IgD-negative memory B cell (primary cell): ENCODE measurements around the gene KAZALD1. TPM values are rescaled to one million over a fixed set of nuclear protein-coding genes. Genes with fewer than 3 reads are reported as not detected.

Experiments
- H3K27ac Mint-ChIP-seq, 3 donors: one replicate each; pipeline ENCODE4 v1.8.0; 2020 to 2022; ENCODE audit warnings: mild to moderate bottlenecking in 3 of 3, mixed read lengths in 3 of 3, moderate library complexity in 1 of 3
- H3K27me3 Mint-ChIP-seq: one replicate; pipeline ENCODE4 v1.8.0; 2021; ENCODE audit warnings: mixed read lengths
- H3K36me3 Mint-ChIP-seq: one replicate; pipeline ENCODE4 v1.8.0; 2020; ENCODE audit warnings: mild to moderate bottlenecking, mixed read lengths
- H3K4me1 Mint-ChIP-seq, 3 donors: one replicate each; pipeline ENCODE4 v1.8.0; 2020 to 2022; ENCODE audit warnings: mixed read lengths in 3 of 3, mild to moderate bottlenecking in 1 of 3
- H3K4me3 Mint-ChIP-seq, 4 donors: one replicate each; pipeline ENCODE4 v1.8.0; 2020 to 2022; ENCODE audit warnings: mild to moderate bottlenecking in 4 of 4, mixed read lengths in 4 of 4, moderate library complexity in 3 of 4
- H3K9me3 Mint-ChIP-seq, 3 donors: one replicate each; pipeline ENCODE4 v1.8.0; 2020 to 2021; ENCODE audit warnings: mixed read lengths in 3 of 3, mild to moderate bottlenecking in 1 of 3
- polyA plus RNA-seq: library from polyadenylated mRNA; unstranded; fragments of 300-500 nt; fragmentation: Illumina TruSeq; gene quantifications from one replicate; pipeline ENCODE4 v1.2.3, GENCODE V29; 2021

The KAZALD1 gene
- polyA plus RNA-seq, 1 donor from 2014 or later, result not detected

DNA sequence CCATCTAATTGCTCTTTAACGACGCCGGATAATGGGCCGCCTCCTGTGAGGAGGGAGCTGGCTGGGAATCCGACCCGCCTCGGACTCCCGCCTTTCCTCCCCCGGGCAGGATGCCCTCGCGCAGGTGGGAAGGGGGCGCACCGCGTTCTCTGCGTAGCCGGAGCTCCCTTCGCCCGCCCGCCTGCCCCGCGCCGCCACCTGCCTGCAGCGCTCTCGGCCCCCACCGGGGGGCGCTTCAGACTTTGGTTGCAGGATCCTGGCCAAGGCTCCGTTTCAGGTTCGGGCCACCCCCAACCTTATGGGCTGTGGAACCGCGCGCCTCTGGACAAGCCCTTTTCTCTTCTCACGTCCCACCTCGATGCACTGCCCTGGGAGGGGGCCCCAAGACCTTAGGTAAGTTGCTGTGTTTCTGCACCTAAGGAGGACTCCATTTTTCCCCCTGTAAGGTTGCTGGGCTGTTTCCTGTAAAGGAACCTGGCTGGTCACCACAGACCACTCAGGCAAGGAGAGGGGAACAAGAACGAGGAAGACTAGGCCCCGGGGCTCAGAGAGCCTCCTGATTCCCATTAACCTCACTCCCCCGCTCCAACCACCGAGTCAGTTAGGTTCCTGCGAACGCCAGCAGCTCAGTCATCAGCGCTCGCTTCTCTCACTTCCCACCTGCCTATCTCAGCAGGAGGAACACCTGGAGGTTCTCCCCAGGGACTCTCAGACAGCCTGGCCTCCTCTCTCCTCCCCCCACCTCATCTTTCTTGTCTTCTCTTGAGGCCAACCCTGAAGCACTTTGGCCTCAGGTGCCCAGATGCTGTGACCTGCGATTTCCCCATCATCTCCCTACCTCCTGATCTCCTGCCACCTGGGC is 11.3 kb upstream of the KAZALD1 start:
- Mint-ChIP-seq H3K4me3 (peak overlapping the region in 2 of 4 donors; percentile 29 to 63), H3K4me1 (peaks cover 0 to 6% (median 3%) of the 10 kb centered on the region in 3 donors), H3K36me3 (no peaks in the 10 kb centered on the region), H3K27me3 (peaks cover 30% of the 10 kb centered on the region), H3K27ac (no peak overlapping the region), H3K9me3 (no peaks in the 10 kb centered on the region)

DNA sequence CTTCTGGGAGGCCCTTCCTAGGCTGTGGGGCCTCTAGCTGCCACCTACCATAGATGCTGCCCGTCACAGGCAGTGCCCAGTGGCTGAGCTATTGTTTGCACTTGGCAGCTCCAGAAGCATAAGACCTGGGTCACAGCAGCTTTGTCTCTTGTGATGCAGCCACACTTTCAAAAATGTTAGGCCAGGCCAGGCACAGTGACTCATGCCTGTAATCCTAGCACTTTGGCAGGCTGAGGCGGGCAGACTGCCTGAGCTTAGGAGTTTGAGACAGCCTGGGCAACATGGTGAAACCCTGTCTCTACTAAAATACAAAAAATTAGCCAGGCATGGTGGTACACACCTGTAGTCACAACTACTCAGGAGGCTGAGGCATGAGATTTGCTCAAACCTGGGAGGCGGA is 9.5 kb upstream of the KAZALD1 start:
- no peaks in the 10 kb centered on the region for H3K36me3 Mint-ChIP-seq

DNA sequence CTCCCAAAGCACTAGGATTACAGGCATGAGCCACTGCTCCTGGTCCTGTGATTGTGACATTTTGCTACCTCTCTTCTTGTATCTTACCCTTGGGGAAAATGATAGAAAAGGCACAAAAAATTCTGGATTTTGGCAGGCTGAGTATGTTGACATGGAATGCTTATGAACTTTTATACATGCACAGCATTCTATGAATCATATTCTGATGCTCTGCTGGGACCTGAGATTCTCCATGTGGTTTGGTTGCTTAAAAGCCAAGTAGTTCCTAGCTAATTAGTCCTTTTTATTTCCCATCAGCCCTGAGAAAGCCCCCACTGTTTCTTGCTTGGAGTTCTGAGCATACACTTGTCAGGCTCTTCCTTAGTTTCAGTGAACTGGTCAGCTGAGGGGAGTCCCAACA is 8.3 kb upstream of the KAZALD1 start:
- H3K27ac Mint-ChIP-seq, result no peak overlapping the region
- H3K4me1 Mint-ChIP-seq, result peaks cover 0 to 6% (median 3%) of the 10 kb centered on the region in 3 donors
- peaks cover 19% of the 10 kb centered on the region for H3K27me3 Mint-ChIP-seq
- H3K4me3 Mint-ChIP-seq, result no peak overlapping the region
- no peaks in the 10 kb centered on the region for H3K36me3 Mint-ChIP-seq
- H3K9me3 Mint-ChIP-seq, result no peaks in the 10 kb centered on the region

More for the DNA sequence above, 9.5 kb upstream of the KAZALD1 start:
- Mint-ChIP-seq H3K4me3 (no peak overlapping the region), H3K9me3 (no peaks in the 10 kb centered on the region), H3K27ac (no peak overlapping the region), H3K4me1 (peaks cover 0 to 6% (median 3%) of the 10 kb centered on the region in 3 donors), H3K27me3 (peaks cover 26% of the 10 kb centered on the region)

DNA sequence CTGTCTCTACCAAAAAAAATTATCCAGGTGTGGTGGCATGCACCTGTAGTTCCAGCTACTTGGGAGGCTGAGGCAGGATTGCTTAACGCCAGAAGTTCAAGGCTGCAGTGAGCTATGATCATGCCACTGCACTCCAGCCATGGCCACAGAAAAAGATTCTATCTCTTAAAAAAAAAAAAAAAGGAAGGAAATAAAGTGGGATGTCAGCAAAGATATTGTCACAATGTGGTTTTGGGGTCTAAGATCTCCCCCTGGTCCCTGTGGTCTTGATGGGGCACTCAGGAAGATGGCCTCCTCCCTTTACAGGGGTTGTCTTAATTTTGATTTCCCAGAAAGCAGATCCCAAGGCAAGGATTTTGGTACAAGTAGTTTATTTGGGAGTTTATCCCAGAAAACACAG is 7.4 kb upstream of the KAZALD1 start:
- no peaks in the 10 kb centered on the region for H3K9me3 Mint-ChIP-seq
- no peak overlapping the region for H3K4me3 Mint-ChIP-seq
- peaks cover 0 to 6% (median 3%) of the 10 kb centered on the region in 3 donors for H3K4me1 Mint-ChIP-seq
- no peak overlapping the region for H3K27ac Mint-ChIP-seq
- peaks cover 11% of the 10 kb centered on the region for H3K27me3 Mint-ChIP-seq
- H3K36me3 Mint-ChIP-seq, result no peaks in the 10 kb centered on the region

DNA sequence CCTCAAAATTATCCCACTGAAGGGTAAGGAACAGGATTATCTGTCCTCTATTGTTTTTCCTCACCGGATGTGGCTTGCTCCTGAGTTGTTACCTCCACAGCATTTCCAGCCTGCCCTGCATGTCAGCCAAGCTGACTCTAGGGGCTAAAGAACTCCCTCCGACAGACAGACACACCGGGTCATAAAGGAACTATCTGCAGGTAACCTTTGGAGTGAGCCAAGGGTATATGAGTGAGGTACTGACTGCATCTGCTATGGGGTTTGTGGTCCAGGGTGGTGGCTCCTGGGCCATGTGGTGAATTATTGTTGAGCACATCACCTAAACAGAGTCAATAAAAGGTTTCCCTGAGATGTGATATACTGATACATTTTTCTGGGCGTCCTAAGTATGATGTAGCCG is 6.9 kb upstream of the KAZALD1 start:
- H3K4me3 Mint-ChIP-seq, result no peak overlapping the region
- H3K27ac Mint-ChIP-seq, result no peak overlapping the region
- no peaks in the 10 kb centered on the region for H3K36me3 Mint-ChIP-seq
- H3K9me3 Mint-ChIP-seq, result no peaks in the 10 kb centered on the region
- H3K4me1 Mint-ChIP-seq, result peaks cover 2 to 11% (median 5%) of the 10 kb centered on the region in 3 donors
- peaks cover 6% of the 10 kb centered on the region for H3K27me3 Mint-ChIP-seq

- Mint-ChIP-seq H3K36me3 (no peaks in the 10 kb centered on the region), H3K4me1 (peaks cover 5 to 12% (median 8%) of the 10 kb centered on the region in 3 donors), H3K27me3 (peaks cover 3% of the 10 kb centered on the region), H3K4me3 (no peak overlapping the region), H3K9me3 (no peaks in the 10 kb centered on the region), H3K27ac (no peak overlapping the region)
These were observed 6.4 kb upstream of the KAZALD1 start for GRCh38 chr10:101055411-101055810.

- Mint-ChIP-seq H3K9me3 (no peaks in the 10 kb centered on the region), H3K27me3 (no peaks in the 10 kb centered on the region), H3K4me3 (no peak overlapping the region), H3K27ac (no peak overlapping the region), H3K36me3 (no peaks in the 10 kb centered on the region), H3K4me1 (peaks cover 5 to 11% (median 7%) of the 10 kb centered on the region in 3 donors)
These were observed 5.2 kb upstream of the KAZALD1 start for GRCh38 chr10:101056365-101057151.

GRCh38 chr10:101060036-101060950 is 1.5 kb upstream of the KAZALD1 start:
- H3K4me1 Mint-ChIP-seq, result peaks cover 15 to 25% (median 17%) of the 10 kb centered on the region in 3 donors
- no peaks in the 10 kb centered on the region for H3K9me3 Mint-ChIP-seq
- H3K36me3 Mint-ChIP-seq, result no peaks in the 10 kb centered on the region
- peak overlapping the region; percentile 92 to 97 (median 96) for H3K27ac Mint-ChIP-seq
- H3K27me3 Mint-ChIP-seq, result peaks cover 11% of the 10 kb centered on the region
- H3K4me3 Mint-ChIP-seq, result peak overlapping the region; percentile 94 to 99 (median 98)

GRCh38 chr10:101060951-101061623 is 702 bp upstream of the KAZALD1 start:
- Mint-ChIP-seq H3K27me3 (peaks cover 13% of the 10 kb centered on the region), H3K27ac (peak overlapping the region; percentile 92 to 97 (median 96)), H3K4me1 (peaks cover 15 to 25% (median 22%) of the 10 kb centered on the region in 3 donors), H3K9me3 (no peaks in the 10 kb centered on the region), H3K4me3 (peak overlapping the region; percentile 96 to 99 (median 98)), H3K36me3 (no peaks in the 10 kb centered on the region)

- H3K4me1 Mint-ChIP-seq, result peaks cover 15 to 25% (median 24%) of the 10 kb centered on the region in 3 donors
- H3K4me3 Mint-ChIP-seq, result peak overlapping the region; percentile 52 to 96 (median 90)
- H3K9me3 Mint-ChIP-seq, result no peaks in the 10 kb centered on the region
- H3K27ac Mint-ChIP-seq, result peak overlapping the region in 2 of 3 donors; percentile 73 to 92
- H3K36me3 Mint-ChIP-seq, result no peaks in the 10 kb centered on the region
- H3K27me3 Mint-ChIP-seq, result peaks cover 18% of the 10 kb centered on the region
These were observed 652 bp downstream of the KAZALD1 start for GRCh38 chr10:101062232-101063049.

GRCh38 chr10:101063050-101063525 is 1.3 kb downstream of the KAZALD1 start:
- Mint-ChIP-seq H3K4me3 (peak overlapping the region in 3 of 4 donors; percentile 47 to 96 (median 49)), H3K27ac (no peak overlapping the region), H3K36me3 (no peaks in the 10 kb centered on the region), H3K9me3 (no peaks in the 10 kb centered on the region), H3K27me3 (peaks cover 19% of the 10 kb centered on the region), H3K4me1 (peaks cover 18 to 29% (median 26%) of the 10 kb centered on the region in 3 donors)

DNA sequence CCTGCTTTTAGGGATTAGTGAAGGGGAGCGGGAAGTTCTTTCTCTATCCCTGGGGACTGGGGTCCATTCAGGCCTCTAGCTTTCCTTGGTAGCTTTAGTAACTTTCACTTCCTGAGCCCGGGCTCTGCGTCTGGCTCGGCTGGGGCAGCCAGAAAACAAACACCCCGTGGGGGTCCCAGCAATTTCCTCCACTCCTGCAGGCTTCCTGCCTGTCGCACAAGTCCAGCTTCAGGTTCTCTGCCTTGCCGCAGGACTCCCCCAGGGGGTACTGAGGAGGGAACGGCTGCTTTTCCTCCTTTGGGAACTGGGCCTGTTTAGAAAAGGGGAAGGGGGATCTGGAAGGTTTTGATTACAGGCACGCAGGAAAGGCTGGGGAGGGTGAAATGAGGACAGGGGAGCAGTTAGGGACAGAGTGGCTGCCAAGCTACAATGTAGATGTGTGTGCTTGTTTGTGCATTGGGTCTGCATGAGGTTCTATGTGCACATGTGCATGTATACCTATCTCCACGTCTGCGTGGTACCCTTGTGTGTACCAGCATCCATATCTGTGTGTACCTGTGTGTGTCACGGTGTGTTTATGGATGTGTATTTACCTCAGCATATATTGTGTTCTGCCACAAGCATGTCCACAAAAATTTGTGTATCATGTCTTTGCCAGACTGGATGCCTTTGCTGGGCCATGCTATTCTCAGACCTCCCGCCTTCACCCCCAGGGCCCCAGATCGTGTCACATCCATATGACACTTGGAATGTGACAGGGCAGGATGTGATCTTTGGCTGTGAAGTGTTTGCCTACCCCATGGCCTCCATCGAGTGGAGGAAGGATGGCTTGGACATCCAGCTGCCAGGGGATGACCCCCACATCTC is 2.0 kb downstream of the KAZALD1 start:
- Mint-ChIP-seq H3K27ac (peak overlapping the region in 1 of 3 donors; percentile 65), H3K36me3 (no peaks in the 10 kb centered on the region), H3K9me3 (no peaks in the 10 kb centered on the region), H3K4me3 (peak overlapping the region; percentile 30 to 96 (median 65)), H3K4me1 (peaks cover 18 to 29% (median 26%) of the 10 kb centered on the region in 3 donors), H3K27me3 (peaks cover 19% of the 10 kb centered on the region)
